A549 (cell line): Measurements from ENCODE around the gene CHD9. TPM values are rescaled to one million over a fixed set of nuclear protein-coding genes. Genes with fewer than 3 reads are reported as not detected.
A peak's percentile ranks its signal among the peaks of the same experiment; 100 is the strongest.

Source experiments
- ATAC-seq, 2 experiments: fragments of 200-7000 bp in 1 of 2; fragments of >200 bp in 1 of 2; cut with Nextera tagmentation in 1 of 2; cut with Tn5 transposase in 1 of 2; 3 replicates each; pipeline versions ENCODE4 v1.8.0 to v1.9.1; 2018 to 2020; ENCODE audit warnings: mild to moderate bottlenecking in 1 of 2, moderate library complexity in 1 of 2
- CTCF ChIA-PET: fragments of 300-600 bp; sonication (Branson Sonifier 250); formaldehyde crosslinking; extraction: SDS; loops from one replicate; lab custom pipeline; 2021; ENCODE audit warnings: antibody characterized with exemption, inconsistent platforms; lab: Yijun Ruan, JAX
- POLR2A ChIA-PET: fragments of 350-600 bp; formaldehyde crosslinking; extraction: SDS; loops from one replicate; lab custom pipeline; 2021; ENCODE audit warnings: antibody characterized with exemption, inconsistent platforms; lab: Yijun Ruan, JAX
- DNase-seq, 2 experiments: peaks; one replicate each; pipeline versions ENCODE4 v3.0.0 to v3.0.0-alpha.2; 2011 to 2016; ENCODE audit warnings: low read depth in 1 of 2, low spot score in 1 of 2
- FAIRE-seq: peaks from 2 replicates; lab custom pipeline; 2011; peaks lifted over from hg19 to GRCh38; lab: Jason Lieb, UNC
- H3K27ac ChIP-seq, 2 experiments: fragments of >200 bp; sonication (Bioruptor Twin); formaldehyde crosslinking; 3 replicates each; pipeline ENCODE4 v1.5.1; 2016 to 2017
- H3K4me1 ChIP-seq: fragments of >200 bp; sonication (Bioruptor Twin); formaldehyde crosslinking; 3 replicates; pipeline ENCODE4 v1.6.1; 2016
- H3K4me2 ChIP-seq: fragments of >200 bp; sonication (Bioruptor Twin); formaldehyde crosslinking; 3 replicates; pipeline ENCODE4 v1.6.1; 2016
- H3K4me3 ChIP-seq: fragments of >200 bp; sonication (Bioruptor Twin); formaldehyde crosslinking; 3 replicates; pipeline ENCODE4 v1.5.1; 2016
- H3K9me3 ChIP-seq: fragments of >200 bp; sonication (Bioruptor Twin); formaldehyde crosslinking; 3 replicates; pipeline ENCODE4 v1.6.1; 2016
- BCL3 ChIP-seq: fragments of >200 bp; sonication (Bioruptor Twin); formaldehyde crosslinking; IDR thresholded peaks from 3 replicates; pipeline ENCODE4 v1.6.1; 2016
- CBX2 ChIP-seq: fragments of 200-600 bp; sonication (generic); IDR thresholded peaks from 2 replicates; pipeline ENCODE4 v1.6.1; 2016; ENCODE audit warnings: low read depth, mild to moderate bottlenecking, borderline replicate concordance
- CBX8 ChIP-seq: fragments of 200-600 bp; sonication (generic); IDR thresholded peaks from 2 replicates; pipeline ENCODE4 v1.6.1; 2016
- CEBPB ChIP-seq, 2 experiments: fragments of >200 bp in 1 of 2; sonication (Bioruptor Twin) in 1 of 2; formaldehyde crosslinking in 1 of 2; IDR thresholded peaks; 2 replicates each; pipeline ENCODE4 v1.6.1; 2012 to 2016
- CHD4 ChIP-seq: fragments of 200-600 bp; sonication (generic); IDR thresholded peaks from 2 replicates; pipeline ENCODE4 v1.6.1; 2016; ENCODE audit warnings: antibody characterized with exemption, mild to moderate bottlenecking, borderline replicate concordance
- E2F6 ChIP-seq: IDR thresholded peaks from 2 replicates; pipeline ENCODE4 v1.6.1; 2012; ENCODE audit warnings: low read depth, borderline replicate concordance
- EHF ChIP-seq: fragments of 250-450 bp; sonication (Bioruptor Pico); IDR thresholded peaks from 2 replicates; pipeline ENCODE4 v1.5.0; 2020; ENCODE audit warnings: mild to moderate bottlenecking
- EHMT2 ChIP-seq: fragments of 200-600 bp; sonication (generic); IDR thresholded peaks from 2 replicates; pipeline ENCODE4 v1.6.1; 2016; ENCODE audit warnings: antibody characterized with exemption, low read depth, mild to moderate bottlenecking, moderate library complexity
- ELK1 ChIP-seq: fragments of 150-350 bp; IDR thresholded peaks from 2 replicates; pipeline ENCODE4 v1.6.1; 2014; ENCODE audit warnings: low read depth, mild to moderate bottlenecking, low read length
- EP300 ChIP-seq, 2 experiments: fragments of >200 bp; sonication (Bioruptor Twin); formaldehyde crosslinking; IDR thresholded peaks; 2 replicates in 1 of 2; 3 replicates in 1 of 2; pipeline ENCODE4 v1.6.1; 2016 to 2017
- FOSB ChIP-seq: fragments of 250-450 bp; sonication (Bioruptor Pico); IDR thresholded peaks from 2 replicates; pipeline ENCODE4 v1.5.0; 2020; ENCODE audit warnings: mild to moderate bottlenecking, moderate library complexity
- GATA3 ChIP-seq: IDR thresholded peaks from 2 replicates; pipeline ENCODE4 v1.6.1; 2012; ENCODE audit warnings: borderline replicate concordance
- HDAC2 ChIP-seq: fragments of 200-600 bp; sonication (generic); IDR thresholded peaks from 2 replicates; pipeline ENCODE4 v1.6.1; 2016
- HEYL ChIP-seq: fragments of 250-450 bp; sonication (Bioruptor Pico); IDR thresholded peaks from 2 replicates; pipeline ENCODE4 v1.8.0; 2021; ENCODE audit warnings: mild to moderate bottlenecking, moderate library complexity
- MAX ChIP-seq: IDR thresholded peaks from 2 replicates; pipeline ENCODE4 v1.6.1; 2012
- MYC ChIP-seq: IDR thresholded peaks from 2 replicates; pipeline ENCODE4 v1.6.1; 2012; ENCODE audit warnings: mild to moderate bottlenecking, inconsistent platforms, low read length, improper control_type of control experiment, borderline replicate concordance
- NFE2L2 ChIP-seq: fragments of 150-350 bp; conservative IDR thresholded peaks from 2 replicates; pipeline ENCODE4 v1.6.1; 2014; ENCODE audit warnings: low read length
- NPAS2 ChIP-seq: fragments of 250-450 bp; sonication (Bioruptor Pico); IDR thresholded peaks from 2 replicates; pipeline ENCODE4 v1.8.0; 2022; ENCODE audit warnings: mild to moderate bottlenecking, moderate library complexity, borderline replicate concordance
- PHF8 ChIP-seq: fragments of 200-600 bp; sonication (generic); IDR thresholded peaks from 2 replicates; pipeline ENCODE4 v1.6.1; 2016; ENCODE audit warnings: low read depth, mild to moderate bottlenecking, antibody characterized with exemption, moderate library complexity, borderline replicate concordance
- POLR2AphosphoS2 ChIP-seq: conservative IDR thresholded peaks from 2 replicates; pipeline ENCODE4 v1.6.1; 2012; ENCODE audit warnings: low read length, improper control_type of control experiment, inconsistent platforms
- RAD21 ChIP-seq, 2 experiments: fragments of >200 bp in 1 of 2; sonication (Bioruptor Twin) in 1 of 2; formaldehyde crosslinking in 1 of 2; IDR thresholded peaks in 1 of 2; conservative IDR thresholded peaks in 1 of 2; 2 replicates in 1 of 2; 3 replicates in 1 of 2; pipeline ENCODE4 v1.6.1; 2012 to 2018; ENCODE audit warnings: inconsistent platforms in 1 of 2
- RFX5 ChIP-seq: fragments of 450-650 bp; IDR thresholded peaks from 2 replicates; pipeline ENCODE4 v1.7.1; 2014; ENCODE audit warnings: antibody characterized with exemption, mild to moderate bottlenecking, moderate library complexity
- TP53 ChIP-seq: fragments of 250-450 bp; sonication (Bioruptor Pico); IDR thresholded peaks from 2 replicates; pipeline ENCODE4 v1.5.0; 2021; ENCODE audit warnings: mild to moderate bottlenecking, moderate library complexity
- ZC3H11A ChIP-seq: fragments of 450-650 bp; IDR thresholded peaks from 2 replicates; pipeline ENCODE4 v1.6.1; 2014; ENCODE audit warnings: antibody characterized with exemption, mild to moderate bottlenecking
- WGBS: methylation state at CpG from one replicate; pipeline ENCODE4 v1.1.6; 2017; ENCODE audit errors: missing lambda C conversion rate; 5-methylcytosine and 5-hydroxymethylcytosine counted together
- polyA plus RNA-seq, 4 experiments: library from polyadenylated mRNA; depleted of rRNA in 3 of 4; stranded (reverse); fragments of >200 nt; fragmentation: RNase III in 1 of 4; extraction: RNeasy Plus Mini Kit Qiagen cat#74134 plus additional on column Dnase treatment in 1 of 4; gene quantifications; 2 replicates in 3 of 4; 3 replicates in 1 of 4; pipeline ENCODE4 v1.2.3, GENCODE V29; 2011 to 2017

Gene CHD9
- polyA plus RNA-seq, 2 of the 4 experiments (the other 2 are of a cell fraction): 17.8 to 51.6 TPM

- ChIA-PET CTCF (interaction anchor here (0.6 to 3.4 kb wide), 6 partner anchors 12 to 126 kb away, joined by 3 to 39 read pairs (median 4); partner anchors contain the start of gene CHD9), POLR2A (interaction anchor here (1.0 to 4.3 kb wide), 7 partner anchors 12 to 49 kb away, joined by 3 to 54 read pairs (median 7); partner anchors contain the start of genes CHD9 and CHD9NB)
- H3K9me3 ChIP-seq: 0 out of 3 replicates have a peak, but pooled peaks cover 4% of the 10 kb centered on the region
- TF ChIP-seq BCL3 (peak; percentile 9; the same call in 1 of the 3 replicates), NFE2L2 (no peak)
- no peak for FAIRE-seq
- no peak for DNase-seq
- H3K4me3 ChIP-seq: 0 out of 3 replicates have a peak overlapping the region, but pooled peaks have one; percentile 3
- ATAC-seq: peak; percentile 61 to 64
- H3K4me2 ChIP-seq: peak overlapping the region; percentile 72
- H3K4me1 ChIP-seq: peaks cover 79% of the 10 kb centered on the region
- peak overlapping the region; percentile 75 to 87 for H3K27ac ChIP-seq
These were observed 26.2 kb downstream of the CHD9 start for GRCh38 chr16:53081032-53081424.

- DNase-seq: no peak
- H3K4me1 ChIP-seq: peaks cover 79% of the 10 kb centered on the region
- ChIA-PET CTCF (interaction anchor here (0.6 to 3.4 kb wide), 7 partner anchors 9 to 26 kb away, joined by 3 to 39 read pairs (median 3); partner anchors contain the start of gene CHD9), POLR2A (interaction anchor here (1.5 to 4.3 kb wide), 2 partner anchors 12 to 18 kb away, joined by 4 to 54 read pairs; no protein-coding TSS in a partner anchor)
- WGBS: 94% methylated on average over 3 of the region's 3 CpGs
- no peak overlapping the region for H3K4me3 ChIP-seq
- no peak for ATAC-seq
- H3K27ac ChIP-seq: peak overlapping the region; percentile 75 to 87
- H3K9me3 ChIP-seq: no peaks in the 10 kb centered on the region
- FAIRE-seq: no peak
- H3K4me2 ChIP-seq: peak overlapping the region; percentile 72
- TF ChIP-seq EP300 (IDR thresholded peaks at IDR 0.05): no peak
- no peak for TF ChIP-seq ELK1
- TF ChIP-seq ZC3H11A: peak; percentile 98
- TF ChIP-seq NPAS2 (CRISPR knock-in tag): no peak
- TF ChIP-seq, all 56 proteins: peak for 1
These were observed 27.1 kb downstream of the CHD9 start for GRCh38 chr16:53081686-53082407.

- peak overlapping the region; percentile 75 to 87 for H3K27ac ChIP-seq
- WGBS: 80% methylated on average over 4 of the region's 4 CpGs
These were observed 27.7 kb downstream of the CHD9 start for GRCh38 chr16:53082509-53082908.

GRCh38 chr16:53083119-53083518 lies 28.3 kb downstream of the CHD9 start:
- POLR2A ChIA-PET: no interaction called here
- no peak overlapping the region for H3K4me3 ChIP-seq
- peaks cover 73% of the 10 kb centered on the region for H3K4me1 ChIP-seq
- H3K9me3 ChIP-seq: no peaks in the 10 kb centered on the region
- peak overlapping the region; percentile 72 for H3K4me2 ChIP-seq
- TF ChIP-seq EHMT2 (no peak), TP53 (CRISPR knock-in tag) (no peak), NPAS2 (CRISPR knock-in tag) (no peak), NFE2L2 (no peak), E2F6 (no peak), BCL3 (no peak), CEBPB (IDR thresholded peaks at IDR 0.05) (no peak), HEYL (CRISPR knock-in tag) (no peak), CBX2 (no peak), PHF8 (no peak)
- DNase-seq (peak in 1 of 2 experiments; percentile 63), FAIRE-seq (no peak), ATAC-seq (no peak; a peak in 1 of 6 replicates)
- CTCF ChIA-PET: interaction anchor here (1.3 to 1.6 kb wide), 2 partner anchors 14 to 16 kb away, joined by 3 to 5 read pairs; no protein-coding TSS in a partner anchor
- H3K27ac ChIP-seq: peak overlapping the region; percentile 75 to 87; a peak in 5 of 6 replicates
- WGBS: 35% methylated on average over 1 of the region's 1 CpG

More at GRCh38 chr16:53082509-53082908, 27.7 kb downstream of the CHD9 start:
- peak overlapping the region; percentile 72 for H3K4me2 ChIP-seq
- no peaks in the 10 kb centered on the region for H3K9me3 ChIP-seq
- TF ChIP-seq GATA3: no peak
- no peak for TF ChIP-seq EHF (CRISPR knock-in tag)
- no peak for TF ChIP-seq RFX5
- no peak for TF ChIP-seq CHD4
- TF ChIP-seq FOSB (CRISPR knock-in tag): no peak
- TF ChIP-seq CBX8: no peak
- TF ChIP-seq MAX: no peak
- TF ChIP-seq EP300 (IDR thresholded peaks at IDR 0.05): no peak
- no peak for TF ChIP-seq HEYL (CRISPR knock-in tag)
- TF ChIP-seq HDAC2: no peak
- TF ChIP-seq RAD21 (conservative IDR thresholded peaks at IDR 0.05 in 1 of 2, IDR thresholded peaks at IDR 0.05 in 1 of 2): no peak
- TF ChIP-seq POLR2AphosphoS2: no peak
- TF ChIP-seq EHMT2: no peak
- TF ChIP-seq MYC: no peak
- ATAC-seq (no peak), FAIRE-seq (no peak), DNase-seq (no peak)
- ChIA-PET POLR2A (no interaction called here), CTCF (interaction anchor here (1.0 to 1.6 kb wide), 3 partner anchors 9 to 17 kb away, joined by 3 to 5 read pairs (median 3); no protein-coding TSS in a partner anchor)
- H3K4me3 ChIP-seq: no peak overlapping the region
- peaks cover 79% of the 10 kb centered on the region for H3K4me1 ChIP-seq
